Measurements from ENCODE around the gene OR2T34. TPM values are rescaled to one million over a fixed set of nuclear protein-coding genes. Genes with fewer than 3 reads are reported as not detected.

OR2T34 gene
- total and polyA plus RNA-seq, 2 of the 4 experiments (the other 2 are of a cell fraction): not detected

DNA sequence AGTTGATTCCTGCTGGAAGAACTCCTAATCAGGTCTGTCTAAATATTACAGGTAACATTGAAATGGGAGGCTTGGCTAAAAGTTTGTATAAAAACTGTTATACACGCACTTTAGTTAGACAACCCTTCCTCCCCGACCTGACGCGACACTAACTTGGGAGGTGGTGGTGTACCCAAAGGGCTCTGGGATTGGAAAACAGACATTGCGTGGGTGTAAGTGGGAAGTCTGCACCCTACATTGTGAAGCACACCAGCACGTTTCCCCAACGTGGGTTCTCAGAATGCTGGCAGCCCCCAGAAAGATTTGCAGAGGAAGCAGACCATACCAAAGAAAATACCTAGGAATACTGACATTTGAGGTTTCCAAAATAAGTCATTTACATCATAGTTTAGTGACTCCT, 43.6 kb upstream of the OR2T34 start:
- DNase-seq (no peak), ATAC-seq (ENCODE audit: low read depth) (no peak)
- H3K36me3 ChIP-seq (ENCODE audit: control insufficient read depth, insufficient read depth, low read length): no peaks in the 10 kb centered on the region
- H4K20me1 ChIP-seq (ENCODE audit: insufficient read depth, low read length): no peaks in the 10 kb centered on the region
- ChIA-PET POLR2A (ENCODE audit: unreplicated experiment) (no interaction called here), CTCF (no interaction called here)
- no peak overlapping the region for H3K56ac ChIP-seq (ENCODE audit: extremely low read depth, insufficient read depth, low read length)
- no peaks in the 10 kb centered on the region for H3K27me3 ChIP-seq (ENCODE audit: control insufficient read depth, insufficient read depth, low read length)
- no peaks in the 10 kb centered on the region for H3K79me1 ChIP-seq (ENCODE audit: low read depth in 1 of 2, low read length in 2 of 2)
- dilution Hi-C loops (cut with HindIII; ENCODE audit: low sequenced_read_pairs, unreplicated experiment) (no loop called here), in situ Hi-C loops (cut with MboI; ENCODE audit: low sequenced_read_pairs) (no loop called here), intact Hi-C loops (cut with micrococcal nuclease) (no loop called here)
- no peak overlapping the region for H4K8ac ChIP-seq (ENCODE audit: low read depth in 2 of 2, low read length in 2 of 2)
- no peak overlapping the region for H3K4me3 ChIP-seq (ENCODE audit: insufficient read depth, low read depth, low read length)
- no peaks in the 10 kb centered on the region for H3K9me1 ChIP-seq (ENCODE audit: insufficient read depth, low read length)
- H3K14ac ChIP-seq (replicated peaks; ENCODE audit: low read depth, low read length): no peak overlapping the region
- no peak overlapping the region for H2AK9ac ChIP-seq (replicated peaks; ENCODE audit: low read depth, low read length, poor library complexity)
- no peak overlapping the region for H4K5ac ChIP-seq (ENCODE audit: low read depth, low read length)
- no peaks in the 10 kb centered on the region for H3K9me3 ChIP-seq (ENCODE audit: control insufficient read depth, insufficient read depth, low read length)
- no peaks in the 10 kb centered on the region for H3K4me1 ChIP-seq (ENCODE audit: control insufficient read depth, insufficient read depth, low read length)
- H2BK120ac ChIP-seq (ENCODE audit: low read depth, low read length): no peak overlapping the region
- no peak overlapping the region for H2BK5ac ChIP-seq (ENCODE audit: low read depth, low read length, poor library complexity, severe bottlenecking)
- no peak overlapping the region for H2BK20ac ChIP-seq (ENCODE audit: low read depth, low read length)
- H3K9ac ChIP-seq (ENCODE audit: low read depth, low read length): no peak overlapping the region
- WGBS, 2 experiments (ENCODE audit: extremely low coverage in 2 of 2, insufficient read length in 1 of 2): no CpG with 5 or more reads among the region's 7 CpGs
- H3K4me2 ChIP-seq (ENCODE audit: low read depth, low read length): no peak overlapping the region
- H2AK5ac ChIP-seq (ENCODE audit: low read depth, low read length): no peak overlapping the region
- no peak overlapping the region for H2AFZ ChIP-seq (replicated peaks; ENCODE audit: low read length, poor library complexity)
- BruUV-seq (replicated peaks): no TSS peak
- H3K23ac ChIP-seq (ENCODE audit: low read depth, low read length): no peak overlapping the region
- H4K91ac ChIP-seq (ENCODE audit: insufficient read depth, low read depth, low read length): no peak overlapping the region
- TF ChIP-seq MAZ (IDR thresholded peaks at IDR 0.05; ENCODE audit: borderline replicate concordance, low read depth, low read length): no peak
- TF ChIP-seq ELK1 (IDR thresholded peaks at IDR 0.05; ENCODE audit: borderline replicate concordance, low read depth, low read length): no peak
- TF ChIP-seq, protein P1, sequence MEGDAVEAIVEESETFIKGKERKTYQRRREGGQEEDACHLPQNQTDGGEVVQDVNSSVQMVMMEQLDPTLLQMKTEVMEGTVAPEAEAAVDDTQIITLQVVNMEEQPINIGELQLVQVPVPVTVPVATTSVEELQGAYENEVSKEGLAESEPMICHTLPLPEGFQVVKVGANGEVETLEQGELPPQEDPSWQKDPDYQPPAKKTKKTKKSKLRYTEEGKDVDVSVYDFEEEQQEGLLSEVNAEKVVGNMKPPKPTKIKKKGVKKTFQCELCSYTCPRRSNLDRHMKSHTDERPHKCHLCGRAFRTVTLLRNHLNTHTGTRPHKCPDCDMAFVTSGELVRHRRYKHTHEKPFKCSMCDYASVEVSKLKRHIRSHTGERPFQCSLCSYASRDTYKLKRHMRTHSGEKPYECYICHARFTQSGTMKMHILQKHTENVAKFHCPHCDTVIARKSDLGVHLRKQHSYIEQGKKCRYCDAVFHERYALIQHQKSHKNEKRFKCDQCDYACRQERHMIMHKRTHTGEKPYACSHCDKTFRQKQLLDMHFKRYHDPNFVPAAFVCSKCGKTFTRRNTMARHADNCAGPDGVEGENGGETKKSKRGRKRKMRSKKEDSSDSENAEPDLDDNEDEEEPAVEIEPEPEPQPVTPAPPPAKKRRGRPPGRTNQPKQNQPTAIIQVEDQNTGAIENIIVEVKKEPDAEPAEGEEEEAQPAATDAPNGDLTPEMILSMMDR (conservative IDR thresholded peaks at IDR 0.05; ENCODE audit: low read depth, low read length): no peak
- no peak for TF ChIP-seq NFE2L2 (IDR thresholded peaks at IDR 0.05; ENCODE audit: low read depth, low read length)
- no peak for TF ChIP-seq RAD21 (IDR thresholded peaks at IDR 0.05; ENCODE audit: low read length)
- TF ChIP-seq CEBPB (IDR thresholded peaks at IDR 0.05; ENCODE audit: low read depth, low read length): no peak
- no peak for TF ChIP-seq BHLHE40 (IDR thresholded peaks at IDR 0.05; ENCODE audit: low read depth, low read length)
- TF ChIP-seq SMC3 (IDR thresholded peaks at IDR 0.05; ENCODE audit: low read depth, low read length): no peak
- no peak for TF ChIP-seq RFX5 (IDR thresholded peaks at IDR 0.05; ENCODE audit: low read depth, low read length)
- no peak for TF ChIP-seq MAFK (IDR thresholded peaks at IDR 0.05; ENCODE audit: low read depth, low read length)
- H3K4ac ChIP-seq (ENCODE audit: low read depth, low read length): no peak overlapping the region
- no peak overlapping the region for H3K18ac ChIP-seq (ENCODE audit: low read depth, low read length)
- no peak overlapping the region for H3K27ac ChIP-seq (ENCODE audit: insufficient read depth, low read length)
- H2BK15ac ChIP-seq (ENCODE audit: low read depth, low read length): no peak overlapping the region
